NCI-H1417 treated with DMSO at 0.1 percent for 48 hours (cell line): ENCODE measurements around the gene NTNG1.

Experiments
- DNase-seq: peaks from one replicate; lab custom pipeline; 2025; lab: John Stamatoyannopoulos, UW

Gene NTNG1

GRCh38 chr1:107459204-107459904 lies 318.5 kb downstream of the NTNG1 start:
- DNase-seq = no peak

- DNase-seq = no peak
These were observed 319.2 kb downstream of the NTNG1 start for GRCh38 chr1:107460035-107460434.

DNA sequence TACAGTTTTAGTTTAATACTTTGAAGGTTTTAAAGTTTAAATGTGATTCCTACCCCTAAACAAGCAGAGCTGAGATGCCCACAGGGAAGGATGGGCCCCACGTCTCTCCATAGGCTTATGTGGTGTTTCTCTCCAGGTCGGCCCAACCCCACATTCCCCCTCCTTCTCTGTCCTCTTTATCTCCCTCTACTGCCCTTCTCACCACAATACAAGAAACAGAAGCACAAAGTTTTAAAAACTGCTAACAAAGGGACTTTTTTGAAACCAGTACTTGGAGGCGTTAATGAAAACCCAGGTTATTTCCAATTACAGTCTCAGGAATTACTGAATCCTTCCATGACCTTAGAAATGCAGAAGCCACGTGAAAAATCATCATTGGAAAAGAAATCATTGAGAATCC lies 324.0 kb downstream of the NTNG1 start:
- no peak for DNase-seq

- no peak for DNase-seq
These were observed 326.4 kb downstream of the NTNG1 start for GRCh38 chr1:107467286-107467685.

GRCh38 chr1:107467811-107468210 lies 327.0 kb downstream of the NTNG1 start:
- DNase-seq = no peak

- no peak for DNase-seq
These were observed 332.2 kb downstream of the NTNG1 start for GRCh38 chr1:107473065-107473464.

- no peak for DNase-seq
These were observed 334.2 kb downstream of the NTNG1 start for GRCh38 chr1:107474877-107475612.

- DNase-seq = no peak
These were observed 336.4 kb downstream of the NTNG1 start for GRCh38 chr1:107477233-107477632.

DNA sequence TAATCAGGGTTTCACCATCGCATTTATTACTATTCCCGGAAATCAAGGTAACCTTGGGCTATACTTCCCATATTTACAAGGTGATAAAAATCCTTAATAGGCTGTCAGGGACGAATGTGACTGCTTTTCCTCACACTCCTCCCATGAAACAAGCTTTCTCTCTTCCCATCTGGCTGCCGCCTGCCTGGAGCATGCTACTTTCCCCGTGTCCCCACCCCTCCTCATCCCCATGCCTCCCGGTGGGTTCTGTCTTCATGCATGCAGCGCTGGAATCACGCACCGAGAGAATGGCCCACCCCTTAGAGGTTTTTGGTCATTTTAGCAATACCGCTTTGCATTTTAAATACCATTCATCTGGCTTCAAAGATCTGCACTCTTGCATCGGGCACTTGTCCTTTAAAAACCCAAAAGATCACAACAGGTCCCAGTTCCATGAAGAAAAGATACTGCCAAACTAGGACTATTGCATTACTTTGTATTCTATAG lies 339.1 kb downstream of the NTNG1 start:
- no peak for DNase-seq

DNA sequence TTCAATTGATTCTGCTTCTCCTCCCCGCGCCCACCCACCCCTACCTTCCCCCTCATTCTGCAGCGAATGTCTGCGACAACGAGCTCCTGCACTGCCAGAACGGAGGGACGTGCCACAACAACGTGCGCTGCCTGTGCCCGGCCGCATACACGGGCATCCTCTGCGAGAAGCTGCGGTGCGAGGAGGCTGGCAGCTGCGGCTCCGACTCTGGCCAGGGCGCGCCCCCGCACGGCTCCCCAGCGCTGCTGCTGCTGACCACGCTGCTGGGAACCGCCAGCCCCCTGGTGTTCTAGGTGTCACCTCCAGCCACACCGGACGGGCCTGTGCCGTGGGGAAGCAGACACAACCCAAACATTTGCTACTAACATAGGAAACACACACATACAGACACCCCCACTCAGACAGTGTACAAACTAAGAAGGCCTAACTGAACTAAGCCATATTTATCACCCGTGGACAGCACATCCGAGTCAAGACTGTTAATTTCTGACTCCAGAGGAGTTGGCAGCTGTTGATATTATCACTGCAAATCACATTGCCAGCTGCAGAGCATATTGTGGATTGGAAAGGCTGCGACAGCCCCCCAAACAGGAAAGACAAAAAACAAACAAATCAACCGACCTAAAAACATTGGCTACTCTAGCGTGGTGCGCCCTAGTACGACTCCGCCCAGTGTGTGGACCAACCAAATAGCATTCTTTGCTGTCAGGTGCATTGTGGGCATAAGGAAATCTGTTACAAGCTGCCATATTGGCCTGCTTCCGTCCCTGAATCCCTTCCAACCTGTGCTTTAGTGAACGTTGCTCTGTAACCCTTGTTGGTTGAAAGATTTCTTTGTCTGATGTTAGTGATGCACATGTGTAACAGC lies 339.9 kb downstream of the NTNG1 start:
- no peak for DNase-seq

DNA sequence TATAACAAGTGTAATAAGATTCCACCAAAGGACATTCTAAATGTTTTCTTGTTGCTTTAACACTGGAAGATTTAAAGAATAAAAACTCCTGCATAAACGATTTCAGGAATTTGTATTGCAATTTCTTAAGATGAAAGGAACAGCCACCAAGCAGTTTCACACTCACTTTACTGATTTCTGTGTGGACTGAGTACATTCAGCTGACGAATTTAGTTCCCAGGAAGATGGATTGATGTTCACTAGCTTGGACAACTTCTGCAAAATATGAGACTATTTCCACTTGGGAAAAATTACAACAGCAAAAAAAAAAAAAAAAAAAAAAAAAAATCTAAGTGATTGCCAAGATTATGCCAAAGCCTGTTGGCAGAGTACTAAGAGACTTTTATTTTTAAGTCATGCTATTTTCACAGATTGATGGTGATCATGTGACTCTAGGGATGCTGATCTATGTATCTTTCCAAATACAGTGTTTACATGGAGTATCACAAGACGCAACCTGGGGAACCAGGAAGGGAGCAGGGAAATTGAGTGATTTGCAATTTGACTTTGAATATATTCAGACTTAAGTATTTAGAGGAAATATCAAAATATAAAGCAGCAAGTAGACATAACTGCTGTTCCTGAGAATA lies 341.0 kb downstream of the NTNG1 start:
- DNase-seq = no peak

- no peak for DNase-seq
These were observed 343.1 kb downstream of the NTNG1 start for GRCh38 chr1:107483949-107484348.

DNA sequence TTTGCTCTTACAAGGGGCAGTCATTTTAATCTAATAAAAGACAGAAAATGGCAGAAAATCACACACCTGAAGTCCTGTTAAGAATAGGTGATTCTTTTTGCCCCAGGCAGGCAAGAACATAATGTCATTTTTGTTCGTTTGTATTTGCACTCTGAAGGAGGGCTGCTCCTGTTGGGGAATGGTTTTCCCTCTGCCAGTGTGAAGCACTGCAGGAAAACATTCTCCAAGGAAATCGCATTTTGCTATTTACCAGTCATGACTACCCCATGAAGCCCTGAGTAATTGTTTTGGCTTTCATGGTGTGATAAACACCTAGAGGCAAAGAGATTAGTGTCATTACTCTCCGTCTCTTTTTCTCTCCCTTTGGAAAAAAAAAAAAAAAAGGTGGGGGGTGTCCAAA lies 345.5 kb downstream of the NTNG1 start:
- no peak for DNase-seq

DNA sequence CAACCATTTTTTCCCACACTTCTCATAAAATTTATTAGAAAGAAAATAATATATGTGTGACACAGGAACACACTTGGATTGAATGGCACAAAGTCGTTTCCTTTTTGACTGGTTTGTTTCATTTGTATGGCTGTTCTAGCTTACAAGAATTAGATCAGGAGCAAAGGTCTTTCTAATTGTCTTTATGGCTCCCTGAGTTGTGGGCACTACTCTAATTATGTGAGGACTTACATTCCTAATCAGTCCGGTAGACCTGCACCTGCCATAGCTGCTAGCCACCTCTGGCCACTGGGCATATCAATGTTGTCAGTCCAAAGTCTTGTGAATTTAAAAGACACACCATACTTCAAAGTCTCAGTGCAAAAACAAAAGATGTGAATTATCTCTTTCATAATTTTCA lies 346.7 kb downstream of the NTNG1 start:
- no peak for DNase-seq

GRCh38 chr1:107491582-107491981 lies 350.7 kb downstream of the NTNG1 start:
- no peak for DNase-seq

DNA sequence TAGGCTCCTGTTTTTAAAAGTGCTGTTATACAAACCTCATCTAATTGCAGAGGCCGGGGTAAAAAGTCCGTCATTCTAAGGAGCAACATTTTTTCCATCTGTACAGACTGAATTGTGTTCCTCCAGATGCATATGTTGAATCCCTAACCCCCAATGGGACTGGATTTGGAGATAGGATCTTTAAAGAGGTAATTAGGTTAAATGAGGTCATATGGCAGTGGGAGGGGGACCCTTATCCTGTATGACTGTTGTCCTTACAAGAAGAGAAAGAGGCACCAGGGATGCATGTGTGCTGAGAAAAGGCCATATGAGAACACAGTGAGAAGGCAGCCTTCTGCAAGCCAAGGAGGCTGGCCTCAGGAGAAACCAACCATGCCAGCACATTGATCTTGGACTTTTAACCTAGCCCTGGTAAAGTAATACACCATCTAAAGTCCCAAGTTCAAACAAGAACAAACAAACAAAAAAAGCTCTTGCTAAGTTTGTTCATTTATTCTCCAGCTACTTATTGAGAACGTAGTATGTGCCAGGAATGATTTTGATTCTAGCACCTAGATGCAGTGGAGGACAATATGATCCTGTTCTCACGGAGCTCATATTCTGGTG lies 352.4 kb downstream of the NTNG1 start:
- no peak for DNase-seq

- no peak for DNase-seq
These were observed 353.2 kb downstream of the NTNG1 start for GRCh38 chr1:107494061-107494460.

- DNase-seq = no peak
These were observed 355.2 kb downstream of the NTNG1 start for GRCh38 chr1:107496002-107496401.

DNA sequence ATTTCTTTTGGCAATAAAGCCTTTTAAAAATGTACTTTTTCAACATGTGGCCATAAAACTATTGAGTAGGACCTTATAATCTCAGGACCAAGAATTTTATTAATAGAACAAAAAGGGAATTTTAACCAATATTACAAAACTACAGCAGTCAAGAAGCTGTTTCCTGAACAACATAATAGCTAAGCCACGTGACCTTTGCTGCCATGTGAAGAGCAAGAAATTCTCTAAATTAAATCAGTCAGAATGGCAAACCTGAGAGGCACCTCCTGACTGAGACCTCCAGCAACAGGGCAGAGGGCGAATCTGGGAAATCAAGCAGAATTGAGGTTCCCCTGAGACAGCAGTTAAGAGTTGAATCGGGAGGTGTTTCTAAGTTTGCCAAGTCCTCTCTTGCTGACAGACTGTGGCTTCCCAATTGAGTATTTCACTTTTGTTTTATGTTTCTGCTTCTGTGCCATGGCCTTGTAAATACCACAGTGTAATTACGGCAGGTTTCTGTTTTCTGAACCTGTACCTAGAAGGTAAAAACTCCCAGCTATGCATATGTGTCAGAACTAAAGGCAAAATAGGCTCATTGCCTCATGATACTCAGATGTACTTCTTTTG lies 358.4 kb downstream of the NTNG1 start:
- DNase-seq = no peak

DNA sequence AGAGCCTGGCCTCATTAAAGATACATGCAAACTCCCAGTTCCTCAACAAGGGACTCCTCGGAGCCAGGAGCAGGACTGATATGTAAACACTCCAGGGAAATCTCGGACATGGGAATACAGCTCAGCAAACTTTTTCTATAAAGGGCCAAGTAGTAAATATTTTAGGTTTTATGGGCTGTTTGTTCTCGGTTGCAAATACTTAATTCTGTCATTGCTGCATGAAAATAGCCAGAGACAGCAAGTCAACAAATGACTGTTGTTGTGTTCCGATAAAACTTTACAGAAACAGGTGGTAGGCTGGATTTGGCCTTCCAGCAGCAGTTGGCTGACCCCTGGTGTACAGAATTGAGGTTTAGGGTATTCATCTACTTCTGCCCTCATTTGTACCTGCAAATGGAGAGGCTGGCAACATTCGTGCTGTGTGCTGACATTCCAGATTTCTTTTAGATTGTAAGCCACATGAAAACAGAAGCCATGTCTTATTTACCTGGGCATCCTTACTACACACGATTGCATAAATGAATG lies 360.3 kb downstream of the NTNG1 start:
- DNase-seq = no peak

- DNase-seq = no peak
These were observed 369.5 kb downstream of the NTNG1 start for GRCh38 chr1:107510347-107510746.
